Measurements from ENCODE around the gene MMP28. TPM values are rescaled to one million over a fixed set of nuclear protein-coding genes. Genes with fewer than 3 reads are reported as not detected.

The MMP28 gene
- total and polyA plus RNA-seq, 2 donors (not counting 1 experiment from before 2014, with no cell fraction given): 0.15 to 2.0 TPM

GRCh38 chr17:35740997-35741931 is 54.2 kb downstream of the MMP28 start:
- TF ChIP-seq EZH2 (IDR thresholded peaks at IDR 0.05; ENCODE audit: borderline replicate concordance, insufficient read depth, low read depth, low read length, poor library complexity, severe bottlenecking) (no peak), CTCF (IDR thresholded peaks at IDR 0.05) (no peak)
- Histone ChIP-seq H3K4me1 (ENCODE audit: control insufficient read depth in 2 of 2, insufficient read depth in 2 of 2, low read length in 2 of 2) (peaks cover 0 to 5% of the 10 kb centered on the region in 2 donors), H3K9ac (ENCODE audit: low read length) (no peak overlapping the region), H3K36me3 (replicated peaks in 1 of 2; ENCODE audit: control extremely low read depth in 1 of 2, control insufficient read depth in 1 of 2, extremely low read depth in 1 of 2, insufficient read depth in 2 of 2, low read length in 1 of 2) (no peaks in the 10 kb centered on the region), H3K27ac (ENCODE audit: low read length in 2 of 2) (no peak overlapping the region), H3K9me3 (ENCODE audit: control extremely low read depth in 1 of 3, control insufficient read depth in 2 of 3, insufficient read depth in 1 of 3, low read length in 2 of 3) (peaks cover 0 to 12% (median 0%) of the 10 kb centered on the region in 3 donors), H4K20me1 (ENCODE audit: control insufficient read depth, insufficient read depth, low read length, poor library complexity, severe bottlenecking) (no peaks in the 10 kb centered on the region), H3K79me2 (ENCODE audit: control insufficient read depth, insufficient read depth, low read length) (no peaks in the 10 kb centered on the region), H3K4me2 (replicated peaks; ENCODE audit: low read depth, low read length, poor library complexity, severe bottlenecking) (peak overlapping the region; percentile 51), H2AFZ (ENCODE audit: insufficient read depth, low read depth, low read length, poor library complexity, severe bottlenecking) (no peak overlapping the region), H3K4me3 (ENCODE audit: control extremely low read depth in 1 of 5, extremely low read depth in 1 of 5, insufficient read depth in 1 of 5, low read depth in 2 of 5, low read length in 4 of 5) (no peak overlapping the region), H3K27me3 (replicated peaks in 1 of 4; ENCODE audit: control extremely low read depth in 1 of 4, control insufficient read depth in 3 of 4, insufficient read depth in 4 of 4, low read length in 3 of 4) (peaks cover 0 to 31% (median 6%) of the 10 kb centered on the region in 4 experiments)
- intact Hi-C loops (cut with micrococcal nuclease): no loop called here
- 24% methylated on average over 69 of the region's 73 CpGs for WGBS (ENCODE audit: insufficient coverage)
- Mint-ChIP-seq H3K27ac (no peak overlapping the region), H3K4me1 (peaks cover 7% of the 10 kb centered on the region), H3K9me3 (ENCODE audit: insufficient read depth) (no peaks in the 10 kb centered on the region), H3K4me3 (peak overlapping the region; percentile 19), H3K27me3 (peaks cover 35% of the 10 kb centered on the region)
- POLR2A ChIA-PET: no interaction called here
- DNase-seq (no peak), ATAC-seq (ENCODE audit: low read depth) (no peak)
- CTCF ChIA-PET: no interaction called here

GRCh38 chr17:35740216-35740615 is 55.2 kb downstream of the MMP28 start:
- Histone ChIP-seq H3K4me1 (ENCODE audit: control insufficient read depth in 2 of 2, insufficient read depth in 2 of 2, low read length in 2 of 2) (peaks cover 0 to 5% of the 10 kb centered on the region in 2 donors), H4K20me1 (ENCODE audit: control insufficient read depth, insufficient read depth, low read length, poor library complexity, severe bottlenecking) (no peaks in the 10 kb centered on the region), H3K4me2 (replicated peaks; ENCODE audit: low read depth, low read length, poor library complexity, severe bottlenecking) (no peak overlapping the region), H3K79me2 (ENCODE audit: control insufficient read depth, insufficient read depth, low read length) (no peaks in the 10 kb centered on the region), H2AFZ (ENCODE audit: insufficient read depth, low read depth, low read length, poor library complexity, severe bottlenecking) (no peak overlapping the region), H3K4me3 (ENCODE audit: control extremely low read depth in 1 of 5, extremely low read depth in 1 of 5, insufficient read depth in 1 of 5, low read depth in 2 of 5, low read length in 4 of 5) (no peak overlapping the region), H3K9ac (ENCODE audit: low read length) (no peak overlapping the region), H3K27ac (ENCODE audit: low read length in 2 of 2) (no peak overlapping the region), H3K27me3 (replicated peaks in 1 of 4; ENCODE audit: control extremely low read depth in 1 of 4, control insufficient read depth in 3 of 4, insufficient read depth in 4 of 4, low read length in 3 of 4) (peaks cover 0 to 28% (median 6%) of the 10 kb centered on the region in 4 experiments), H3K9me3 (ENCODE audit: control extremely low read depth in 1 of 3, control insufficient read depth in 2 of 3, insufficient read depth in 1 of 3, low read length in 2 of 3) (peaks cover 0 to 12% (median 0%) of the 10 kb centered on the region in 3 donors), H3K36me3 (replicated peaks in 1 of 2; ENCODE audit: control extremely low read depth in 1 of 2, control insufficient read depth in 1 of 2, extremely low read depth in 1 of 2, insufficient read depth in 2 of 2, low read length in 1 of 2) (no peaks in the 10 kb centered on the region)
- peaks cover 7% of the 10 kb centered on the region for H3K4me1 Mint-ChIP-seq
- intact Hi-C loops (cut with micrococcal nuclease): no loop called here
- ChIA-PET POLR2A (no interaction called here), CTCF (interaction anchor here (1.0 kb wide), 1 partner anchor 12 kb away, joined by 3 read pairs; no protein-coding TSS in a partner anchor)
- 97% methylated on average over 7 of the region's 7 CpGs for WGBS (ENCODE audit: insufficient coverage)
- H3K27ac Mint-ChIP-seq: no peak overlapping the region
- no peak for TF ChIP-seq CTCF (IDR thresholded peaks at IDR 0.05)
- TF ChIP-seq EZH2 (IDR thresholded peaks at IDR 0.05; ENCODE audit: borderline replicate concordance, insufficient read depth, low read depth, low read length, poor library complexity, severe bottlenecking): no peak
- H3K27me3 Mint-ChIP-seq: peaks cover 35% of the 10 kb centered on the region
- ATAC-seq (ENCODE audit: low read depth) (no peak), DNase-seq (no peak)
- H3K9me3 Mint-ChIP-seq (ENCODE audit: insufficient read depth): no peaks in the 10 kb centered on the region
- no peak overlapping the region for H3K4me3 Mint-ChIP-seq
